K562 (cell line): ENCODE data around the gene ENTPD8. TPM values are rescaled to one million over a fixed set of nuclear protein-coding genes. Genes with fewer than 3 reads are reported as not detected.

Source experiments
- ATAC-seq: fragments of 200-7000 bp; cut with Tn5 transposase; 3 replicates; pipeline ENCODE4 v1.9.1; 2020; ENCODE audit warnings: moderate library complexity
- BruUV-seq: library from RNA; stranded (reverse); fragments of 400-500 nt; replicated peaks from 2 replicates; lab custom pipeline; 2021; lab: Mats Ljungman, UMichigan
- CTCF ChIA-PET: fragments of 300-600 bp; formaldehyde crosslinking; extraction: SDS; loops from one replicate; lab custom pipeline; 2021; ENCODE audit warnings: low intra/inter-chr PET ratio; lab: Yijun Ruan, JAX
- POLR2A ChIA-PET: fragments of 300-600, 350-650 bp; sonication (Branson Sonifier 250); formaldehyde crosslinking; extraction: SDS; loops from one replicate; lab custom pipeline; 2021; ENCODE audit warnings: antibody characterized with exemption, inconsistent platforms; lab: Yijun Ruan, JAX
- DNase-seq, 4 experiments: peaks; one replicate each; pipeline versions ENCODE4 v3.0.0 to v3.0.0-alpha.2; 2011 to 2018; ENCODE audit warnings: low spot score in 3 of 4, mixed read lengths in 3 of 4; ENCODE audit errors: extremely low read depth in 1 of 4
- FAIRE-seq: peaks from 2 replicates; lab custom pipeline; 2011; peaks lifted over from hg19 to GRCh38; lab: Jason Lieb, UNC
- H2AFZ ChIP-seq: 2 replicates; pipeline ENCODE4 v1.6.0; 2011; ENCODE audit warnings: low read depth, low read length, control low read depth, inconsistent platforms
- H3K27ac ChIP-seq: fragments of 200-600 bp; 3 replicates; pipeline ENCODE4 v1.8.0; 2011; ENCODE audit warnings: low read depth, mild to moderate bottlenecking, control low read depth, inconsistent platforms, low read length, moderate library complexity, mixed read lengths; ENCODE audit errors: extremely low read depth
- H3K27me3 ChIP-seq, 2 experiments: fragments of 300-600 bp in 1 of 2; 2 replicates in 1 of 2; 3 replicates in 1 of 2; pipeline versions ENCODE4 v1.6.0 to v1.8.0; 2011; ENCODE audit warnings: inconsistent platforms in 2 of 2, low read length in 2 of 2, mild to moderate bottlenecking in 1 of 2, mixed read lengths in 1 of 2, moderate library complexity in 1 of 2; ENCODE audit not compliant: control insufficient read depth in 2 of 2, insufficient read depth in 2 of 2
- H3K36me3 ChIP-seq: fragments of 300-600 bp; 3 replicates; pipeline ENCODE4 v1.8.0; 2011; ENCODE audit warnings: mild to moderate bottlenecking, low read length, inconsistent platforms; ENCODE audit not compliant: control insufficient read depth, insufficient read depth
- H3K4me1 ChIP-seq, 2 experiments: fragments of 200-600 bp in 1 of 2; replicated peaks in 1 of 2; 2 replicates in 1 of 2; 3 replicates in 1 of 2; pipeline versions ENCODE4 v1.5.1 to v1.8.0; 2011; ENCODE audit warnings: inconsistent platforms in 2 of 2, low read length in 2 of 2, mild to moderate bottlenecking in 1 of 2, mixed read lengths in 1 of 2, moderate library complexity in 1 of 2; ENCODE audit not compliant: control insufficient read depth in 2 of 2, insufficient read depth in 2 of 2
- H3K4me2 ChIP-seq: 2 replicates; pipeline ENCODE4 v1.6.1; 2011; ENCODE audit warnings: low read length, control low read depth, inconsistent platforms, mixed read lengths; ENCODE audit not compliant: insufficient read depth
- H3K4me3 ChIP-seq: fragments of 200-600 bp; sonication (generic), shearing (Covaris generic); 2 replicates; pipeline ENCODE4 v1.5.1; 2016; ENCODE audit warnings: control low read depth, inconsistent platforms
- H3K79me2 ChIP-seq: fragments of 200-600 bp; 3 replicates; pipeline ENCODE4 v1.8.0; 2011; ENCODE audit warnings: low read length, inconsistent platforms; ENCODE audit not compliant: control insufficient read depth, insufficient read depth
- H3K9ac ChIP-seq, 2 experiments: 2 replicates each; pipeline versions ENCODE4 v1.6.0 to v1.6.1; 2011; ENCODE audit warnings: low read depth in 2 of 2, low read length in 2 of 2, control low read depth in 1 of 2, inconsistent platforms in 1 of 2, mild to moderate bottlenecking in 1 of 2, mixed read lengths in 1 of 2; ENCODE audit not compliant: insufficient read depth in 1 of 2
- H3K9me1 ChIP-seq: one replicate; pipeline ENCODE4 v1.6.0; 2011; ENCODE audit warnings: inconsistent platforms, mild to moderate bottlenecking, low read length, moderate library complexity; ENCODE audit not compliant: control insufficient read depth, insufficient read depth
- H3K9me3 ChIP-seq: replicated peaks from 2 replicates; pipeline ENCODE4 v1.5.1; 2011; ENCODE audit warnings: low read depth, low read length, inconsistent platforms; ENCODE audit not compliant: control insufficient read depth, insufficient read depth
- H4K20me1 ChIP-seq: replicated peaks from 2 replicates; pipeline ENCODE4 v1.6.1; 2011; ENCODE audit warnings: low read length, inconsistent platforms, mixed read lengths; ENCODE audit not compliant: control insufficient read depth, insufficient read depth
- DDX20 ChIP-seq: fragments of 450-650 bp; IDR thresholded peaks from 2 replicates; pipeline ENCODE4 v1.6.1; 2016; ENCODE audit warnings: missing genetic modification characterization, low read depth, mild to moderate bottlenecking, missing compliant biosample characterization, moderate library complexity
- ETV5 ChIP-seq: sonication (generic); formaldehyde crosslinking; IDR thresholded peaks from 2 replicates; pipeline ENCODE4 v1.4.0; 2020; ENCODE audit warnings: low read depth, mild to moderate bottlenecking, missing genetic modification reagents
- KAT2B ChIP-seq: IDR thresholded peaks from one replicate; pipeline ENCODE4 v1.6.1; 2012; ENCODE audit warnings: low read depth, mild to moderate bottlenecking, control low read depth, inconsistent platforms, low read length, moderate library complexity
- MIER1 ChIP-seq: fragments of 450-650 bp; IDR thresholded peaks from 2 replicates; pipeline ENCODE4 v1.6.1; 2016; ENCODE audit warnings: antibody characterized with exemption, mild to moderate bottlenecking, low read depth
- NFXL1 ChIP-seq: fragments of 450-650 bp; formaldehyde crosslinking; IDR thresholded peaks from 2 replicates; pipeline ENCODE4 v1.4.0; 2021; ENCODE audit warnings: mild to moderate bottlenecking
- RFX1 ChIP-seq: fragments of 450-650 bp; IDR thresholded peaks from 2 replicates; pipeline ENCODE4 v1.6.1; 2016; ENCODE audit warnings: mild to moderate bottlenecking, moderate library complexity
- RNF2 ChIP-seq: sonication (generic); IDR thresholded peaks from 2 replicates; pipeline ENCODE4 v1.6.1; 2016
- ZNF253 ChIP-seq: fragments of 250-450 bp; sonication (Bioruptor Pico); conservative IDR thresholded peaks from 2 replicates; pipeline ENCODE4 v1.6.1; 2021; ENCODE audit warnings: mild to moderate bottlenecking
- WGBS: fragments of 100-300 bp; shearing (Covaris generic); methylation state at CpG from one replicate; pipeline ENCODE4 v1.1.6; 2016; ENCODE audit warnings: low coverage, mixed read lengths; ENCODE audit not compliant: insufficient coverage; ENCODE audit errors: missing lambda C conversion rate; 5-methylcytosine and 5-hydroxymethylcytosine counted together
- in situ Hi-C: fragments of 300-500 bp; cut with MboI; formaldehyde crosslinking; loops from 4 replicates; pipeline ENCODE4 v1.15.0; 2018; ENCODE audit warnings: inconsistent platforms, mixed read lengths
- intact Hi-C: fragments of 100-400 bp; cut with micrococcal nuclease; formaldehyde crosslinking; loops from 2 replicates; pipeline ENCODE4 v1.14.2; 2022
- polyA plus RNA-seq, 8 experiments: library from polyadenylated mRNA; depleted of rRNA in 4 of 8; stranded (reverse) in 5 of 8; unstranded in 3 of 8; fragments of >200 nt; fragmentation: Nextera tagmentation in 2 of 8; fragmentation: Illumina TruSeq in 1 of 8; extraction: Ambion mirVana in 2 of 8; extraction: Trizol in 1 of 8; gene quantifications; 2 replicates each; pipeline versions ENCODE4 v1.2.1 to v1.2.3, GENCODE V29; 2011 to 2014; ENCODE audit warnings: inconsistent platforms in 1 of 8, missing spikeins in 1 of 8
- total RNA-seq, 7 experiments: library from RNA; depleted of rRNA in 6 of 7; stranded (reverse); fragments of >200 nt in 6 of 7; fragmentation: Illumina TruSeq in 2 of 7; extraction: Trizol in 2 of 7; gene quantifications; 2 replicates each; pipeline versions ENCODE4 v1.2.1 to v1.2.3, GENCODE V29; 2011 to 2021; ENCODE audit warnings: low replicate concordance in 1 of 7

ENTPD8 gene
- total and polyA plus RNA-seq, 9 of the 15 experiments (the other 6 are each of a cell fraction or from before 2014, with no cell fraction given): 0.06 to 0.27 (median 0.19) TPM; not detected in 5

GRCh38 chr9:137486545-137487453 is 45.6 kb upstream of the ENTPD8 start:
- peak overlapping the region in 1 of 2 experiments; percentile 77; a peak in 2 of 4 replicates for H3K9ac ChIP-seq
- no peaks in the 10 kb centered on the region for H3K79me2 ChIP-seq
- no TSS peak for BruUV-seq
- H3K4me1 ChIP-seq: peaks cover 31 to 68% of the 10 kb centered on the region in 2 experiments
- DNase-seq: no peak
- in situ Hi-C loops (no loop called here), intact Hi-C loops (no loop called here)
- H3K4me2 ChIP-seq: no peak overlapping the region
- H3K9me3 ChIP-seq: no peaks in the 10 kb centered on the region
- ATAC-seq: no peak
- no peaks in the 10 kb centered on the region for H4K20me1 ChIP-seq
- 67% methylated on average over 30 of the region's 35 CpGs for WGBS
- no peaks in the 10 kb centered on the region for H3K36me3 ChIP-seq
- H3K27ac ChIP-seq: no peak overlapping the region
- POLR2A ChIA-PET: interaction anchor here (0.6 to 0.9 kb wide), 3 partner anchors 13 to 34 kb away, joined by 3 read pairs; no protein-coding TSS in a partner anchor
- no peak for FAIRE-seq
- CTCF ChIA-PET: no interaction called here
- H3K9me1 ChIP-seq: no peaks in the 10 kb centered on the region
- no peak overlapping the region for H3K4me3 ChIP-seq
- H3K27me3 ChIP-seq: no peaks in the 10 kb centered on the region; a peak in 1 of 5 replicates
- H2AFZ ChIP-seq: no peak overlapping the region
- TF ChIP-seq DDX20 (tag): no peak

GRCh38 chr9:137486141-137486490 is 45.0 kb upstream of the ENTPD8 start:
- H3K27ac ChIP-seq: no peak overlapping the region
- 71% methylated on average over 15 of the region's 15 CpGs for WGBS
- H3K4me1 ChIP-seq: peaks cover 27 to 68% of the 10 kb centered on the region in 2 experiments
- ATAC-seq (no peak), FAIRE-seq (no peak), DNase-seq (no peak)
- no peak overlapping the region for H3K4me2 ChIP-seq
- in situ Hi-C loops (no loop called here), intact Hi-C loops (no loop called here)
- ChIA-PET CTCF (no interaction called here), POLR2A (interaction anchor here (0.6 to 0.9 kb wide), 2 partner anchors 16 to 33 kb away, joined by 3 read pairs; no protein-coding TSS in a partner anchor)
- no peaks in the 10 kb centered on the region for H3K36me3 ChIP-seq
- BruUV-seq: no TSS peak
- H2AFZ ChIP-seq: no peak overlapping the region
- no peaks in the 10 kb centered on the region for H3K9me3 ChIP-seq
- no peak overlapping the region for H3K9ac ChIP-seq
- H3K27me3 ChIP-seq: no peaks in the 10 kb centered on the region; a peak in 1 of 5 replicates
- no peaks in the 10 kb centered on the region for H4K20me1 ChIP-seq
- TF ChIP-seq RNF2 (no peak), NFXL1 (CRISPR knock-in tag) (no peak), RFX1 (no peak), ZNF253 (CRISPR knock-in tag) (no peak), MIER1 (no peak), KAT2B (no peak), ETV5 (no peak)
- no peaks in the 10 kb centered on the region for H3K9me1 ChIP-seq
- no peaks in the 10 kb centered on the region for H3K79me2 ChIP-seq
- no peak overlapping the region for H3K4me3 ChIP-seq
